ENCODE data around the gene NFKBIE. TPM values are rescaled to one million over a fixed set of nuclear protein-coding genes. Genes with fewer than 3 reads are reported as not detected.

The NFKBIE gene
- total and polyA plus RNA-seq, 2 of the 13 experiments (the other 11 are each of a cell fraction or from before 2014, with no cell fraction given) = 6.7 to 14.5 TPM

- no peak for TF ChIP-seq ZSCAN5A (CRISPR knock-in tag; IDR thresholded peaks at IDR 0.05; ENCODE audit: borderline replicate concordance)
- peak; percentile 57; the same call in 1 of the 2 replicates for TF ChIP-seq YEATS2 (CRISPR knock-in tag; IDR thresholded peaks at IDR 0.05; ENCODE audit: borderline replicate concordance)
- TF ChIP-seq PRDM4 (CRISPR knock-in tag; IDR thresholded peaks at IDR 0.05; ENCODE audit: borderline replicate concordance) = no peak
- no peak for TF ChIP-seq ZBTB43 (CRISPR knock-in tag; conservative IDR thresholded peaks at IDR 0.05)
- no peak for TF ChIP-seq ESRRA (CRISPR knock-in tag; IDR thresholded peaks at IDR 0.05; ENCODE audit: low read depth)
- no peak for TF ChIP-seq MAFG (CRISPR knock-in tag; IDR thresholded peaks at IDR 0.05)
- no peak for TF ChIP-seq ZNF557 (CRISPR knock-in tag; IDR thresholded peaks at IDR 0.05)
- TF ChIP-seq ZNF256 (CRISPR knock-in tag; conservative IDR thresholded peaks at IDR 0.05) = no peak
- TF ChIP-seq CREB1 (IDR thresholded peaks at IDR 0.05) = no peak
- peak; percentile 45; the same call in 1 of the 2 replicates for TF ChIP-seq CREB1 (CRISPR knock-in tag; IDR thresholded peaks at IDR 0.05)
- TF ChIP-seq ZNF737 (CRISPR knock-in tag; IDR thresholded peaks at IDR 0.05; ENCODE audit: borderline replicate concordance) = no peak; the same call in 1 of the 2 replicates
- no peak for TF ChIP-seq ZNF660 (CRISPR knock-in tag; IDR thresholded peaks at IDR 0.05; ENCODE audit: borderline replicate concordance, low read depth)
- TF ChIP-seq TBX3 (IDR thresholded peaks at IDR 0.05; ENCODE audit: borderline replicate concordance) = no peak
- peak; percentile 83; the same call in 1 of the 3 replicates for TF ChIP-seq MXI1 (IDR thresholded peaks at IDR 0.05; ENCODE audit: borderline replicate concordance, low read depth, low read length)
- TF ChIP-seq AHDC1 (CRISPR knock-in tag; IDR thresholded peaks at IDR 0.05; ENCODE audit: borderline replicate concordance) = peak; percentile 41; the same call in 1 of the 2 replicates
Observed at GRCh38 chr6:44237021-44237812, 28.1 kb downstream of the NFKBIE start (continued).

Measured in HepG2 (cell line).